GM21515 (cell line): ENCODE measurements around the gene GNA15.
"Not testable (repeated sequence)": the region's sequence is repeated elsewhere in the genome, so short reads cannot be mapped to it uniquely, and the experiment has no call there.

ENCODE experiments used
- ATAC-seq: cut with Tn5 transposase; IDR thresholded peaks from one replicate; pipeline ENCODE4 v1.9.1; 2021; ENCODE audit not compliant: unreplicated experiment

The GNA15 gene

DNA sequence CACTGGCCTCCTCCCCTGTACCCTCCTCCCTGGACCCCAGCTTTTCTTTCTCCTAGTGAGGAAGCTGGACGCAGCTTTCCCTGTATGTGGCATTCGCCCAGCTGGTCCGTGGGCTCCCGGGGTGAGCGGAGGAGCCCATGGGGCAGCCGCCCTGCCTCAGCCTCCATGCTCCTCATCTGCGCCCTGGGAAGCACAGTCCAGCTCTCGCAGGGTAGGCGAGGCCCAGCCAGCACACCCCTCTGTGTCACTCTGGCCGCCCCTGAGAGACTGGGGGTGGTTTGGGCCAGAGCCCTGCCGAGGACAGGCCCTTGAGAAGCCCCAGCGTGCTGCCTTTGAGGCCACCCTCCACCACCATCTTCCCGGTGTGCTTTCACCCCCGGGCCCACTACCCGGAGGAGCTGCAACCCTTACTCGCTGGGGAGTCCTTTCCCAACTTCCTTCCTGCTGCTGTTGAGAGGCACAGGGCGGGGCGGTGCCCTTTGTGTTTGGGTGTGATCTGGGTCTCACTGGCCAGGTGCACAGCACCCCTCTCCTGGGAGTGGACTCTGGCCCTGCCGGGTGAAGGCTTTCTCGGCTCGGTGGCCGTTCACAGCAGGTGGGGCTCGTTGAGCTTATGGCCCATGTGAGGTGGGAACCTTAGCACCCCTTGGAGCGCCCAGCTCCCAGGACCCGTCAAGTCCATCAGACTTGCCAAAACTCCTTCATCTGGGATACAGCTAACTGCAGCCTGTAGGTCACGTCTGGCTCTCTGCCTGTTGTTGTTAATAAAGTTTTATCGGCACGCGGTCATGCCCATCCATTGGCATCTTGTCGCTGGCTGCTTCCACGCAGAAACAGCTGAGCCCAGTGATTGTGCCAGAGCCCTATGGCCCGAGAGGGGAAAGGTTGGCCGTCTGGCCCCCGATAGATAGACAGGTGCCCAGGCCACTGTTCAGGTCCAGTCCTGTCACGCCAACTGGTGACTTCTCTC, 53.1 kb downstream of the GNA15 start:
- ATAC-seq = no peak

DNA sequence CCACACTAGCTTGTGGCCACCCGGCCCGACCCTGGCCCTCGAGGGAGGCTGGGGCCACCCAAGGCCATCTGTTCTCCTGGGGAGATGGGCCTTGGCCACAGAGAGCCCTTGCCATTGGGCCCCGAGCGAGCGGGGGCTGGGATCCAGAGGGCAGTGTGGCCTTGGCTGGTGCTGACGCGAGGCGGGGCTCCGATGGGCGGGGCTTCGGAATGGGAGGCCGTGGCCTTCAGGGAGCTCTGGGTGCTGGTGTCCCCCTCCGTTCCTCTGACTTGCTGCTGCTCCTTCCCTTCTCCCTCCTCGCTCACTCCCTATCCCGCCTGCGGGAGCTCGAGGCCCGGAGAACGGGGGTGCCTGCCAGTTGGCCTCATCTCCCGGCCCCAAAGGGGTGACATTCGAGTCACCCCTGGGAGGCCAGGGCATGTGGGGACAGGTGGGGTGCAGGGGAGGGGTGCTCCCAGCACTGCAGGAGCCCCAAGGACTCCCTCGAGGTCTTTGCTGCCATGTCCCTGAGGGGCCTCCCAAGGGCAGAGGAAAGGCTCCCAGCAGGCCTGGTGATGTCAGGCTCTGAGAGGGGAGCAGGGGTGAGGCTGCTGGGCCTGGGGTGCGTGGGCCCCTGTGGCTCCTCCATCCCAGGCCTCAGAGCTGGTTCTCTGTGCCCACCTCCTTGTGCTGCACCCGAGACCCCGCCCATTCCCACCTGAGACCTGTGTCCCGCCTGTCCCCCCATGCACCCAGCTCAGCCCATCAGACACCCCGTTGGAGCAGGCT, 54.1 kb downstream of the GNA15 start:
- no peak for ATAC-seq

DNA sequence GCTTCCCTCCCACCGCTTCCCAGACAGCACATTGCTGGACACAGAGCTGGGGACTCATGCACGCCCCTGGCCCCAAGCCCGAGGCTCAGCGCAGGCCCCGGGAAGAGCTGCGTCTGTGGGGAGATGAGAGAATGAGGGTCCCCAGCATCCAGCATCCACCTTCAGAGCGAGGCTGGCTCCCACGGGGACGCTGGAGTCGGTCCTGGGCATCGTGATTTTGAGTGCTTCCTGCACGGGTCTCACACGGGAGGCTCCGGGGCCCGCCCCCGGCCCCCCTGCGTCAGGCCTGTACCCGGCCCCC, 54.6 kb downstream of the GNA15 start:
- ATAC-seq = no peak

DNA sequence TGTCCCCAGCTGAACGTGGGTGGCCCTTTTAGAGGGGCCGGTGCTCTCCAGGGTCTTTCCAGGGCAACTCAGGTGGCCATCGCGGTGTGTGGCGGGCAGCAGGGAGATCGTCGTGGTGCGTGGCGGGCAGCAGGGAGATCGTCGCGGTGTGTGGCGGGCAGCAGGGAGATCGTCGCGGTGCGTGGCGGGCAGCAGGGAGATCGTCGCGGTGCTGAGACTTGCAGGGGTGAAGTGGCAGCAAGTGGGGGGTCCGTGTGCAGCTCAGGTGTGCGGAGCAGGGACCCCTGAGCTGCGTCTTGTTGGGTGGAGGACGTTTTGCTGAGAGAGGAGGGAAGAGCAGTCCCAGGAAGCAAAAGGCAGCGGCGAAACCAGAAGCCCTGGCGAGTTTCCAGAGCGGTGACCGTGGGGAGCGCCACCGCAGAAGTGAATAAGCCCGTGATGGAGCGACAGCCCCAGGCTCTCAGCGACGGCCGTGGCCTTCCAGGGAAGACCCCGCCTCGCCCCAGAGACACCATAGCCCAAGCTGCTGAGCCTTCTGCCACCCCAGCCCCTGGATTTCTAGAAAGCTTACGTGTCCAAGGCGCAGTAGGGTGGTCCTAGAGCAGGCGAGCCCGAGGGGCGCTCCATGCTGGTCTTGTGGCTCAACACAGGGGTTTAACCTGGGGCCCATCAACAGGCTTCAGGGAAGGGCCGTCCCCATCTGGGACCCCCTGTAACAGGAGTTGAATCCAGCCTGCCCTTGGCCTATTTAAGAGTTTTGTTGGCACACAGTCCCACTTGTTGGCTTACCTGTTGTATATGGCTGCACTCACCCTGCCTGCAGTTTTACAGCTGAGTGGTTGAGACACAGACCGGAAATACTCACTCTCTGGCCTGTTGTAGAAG, 55.3 kb downstream of the GNA15 start:
- no peak for ATAC-seq

DNA sequence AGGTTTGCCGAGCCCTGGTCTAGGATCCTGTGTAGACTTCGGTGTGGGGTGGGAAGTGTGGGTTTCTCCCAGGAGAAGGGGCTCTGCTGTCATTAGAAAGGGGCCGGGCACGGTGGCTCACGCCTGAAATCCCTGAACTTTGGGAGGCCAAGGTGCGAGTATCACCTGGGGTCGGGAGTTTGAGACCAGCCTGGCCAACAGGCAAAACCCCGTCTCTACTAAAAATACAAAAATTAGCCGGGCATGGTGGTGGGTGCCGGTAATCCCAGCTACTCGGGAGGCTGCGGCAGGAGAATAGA, 55.9 kb downstream of the GNA15 start:
- not testable (repeated sequence) for ATAC-seq

DNA sequence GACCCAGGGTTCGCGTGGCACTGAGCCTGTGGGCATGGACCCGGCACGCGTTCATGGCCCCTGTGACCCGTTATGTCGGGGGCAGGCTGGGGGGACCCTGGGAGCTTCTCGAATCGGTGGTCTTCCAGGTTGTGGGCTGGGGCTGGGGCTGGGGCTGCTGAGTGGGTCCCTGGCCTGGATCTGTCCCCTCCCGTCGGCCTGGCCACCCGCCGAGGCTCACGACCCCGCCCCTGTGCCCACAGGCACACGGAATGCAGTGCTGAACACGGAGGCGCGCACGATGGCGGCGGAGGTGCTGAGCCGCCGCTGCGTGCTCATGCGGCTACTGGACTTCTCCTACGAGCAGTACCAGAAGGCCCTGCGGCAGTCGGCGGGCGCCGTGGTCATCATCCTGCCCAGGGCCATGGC, 56.4 kb downstream of the GNA15 start:
- ATAC-seq = no peak

DNA sequence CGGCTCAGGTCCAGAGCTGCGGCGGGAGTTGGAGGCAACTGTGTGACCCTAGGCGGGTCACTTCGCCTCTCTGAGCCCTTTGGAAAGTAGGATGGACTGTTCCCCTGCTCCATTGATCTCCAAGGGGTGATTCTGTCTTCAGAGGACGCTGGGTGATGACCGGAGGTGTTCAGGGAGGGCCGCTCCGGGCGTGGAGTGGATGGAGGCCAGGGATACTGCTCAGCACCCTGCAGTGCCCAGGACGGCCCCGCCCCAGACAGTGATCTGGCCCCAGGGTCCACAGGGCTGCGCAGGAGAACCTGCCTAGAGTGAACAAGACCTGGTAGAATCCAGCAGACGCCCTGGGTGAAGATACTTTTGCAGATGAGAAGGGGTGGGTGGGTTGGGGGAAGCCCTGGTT, 56.9 kb downstream of the GNA15 start:
- no peak for ATAC-seq

DNA sequence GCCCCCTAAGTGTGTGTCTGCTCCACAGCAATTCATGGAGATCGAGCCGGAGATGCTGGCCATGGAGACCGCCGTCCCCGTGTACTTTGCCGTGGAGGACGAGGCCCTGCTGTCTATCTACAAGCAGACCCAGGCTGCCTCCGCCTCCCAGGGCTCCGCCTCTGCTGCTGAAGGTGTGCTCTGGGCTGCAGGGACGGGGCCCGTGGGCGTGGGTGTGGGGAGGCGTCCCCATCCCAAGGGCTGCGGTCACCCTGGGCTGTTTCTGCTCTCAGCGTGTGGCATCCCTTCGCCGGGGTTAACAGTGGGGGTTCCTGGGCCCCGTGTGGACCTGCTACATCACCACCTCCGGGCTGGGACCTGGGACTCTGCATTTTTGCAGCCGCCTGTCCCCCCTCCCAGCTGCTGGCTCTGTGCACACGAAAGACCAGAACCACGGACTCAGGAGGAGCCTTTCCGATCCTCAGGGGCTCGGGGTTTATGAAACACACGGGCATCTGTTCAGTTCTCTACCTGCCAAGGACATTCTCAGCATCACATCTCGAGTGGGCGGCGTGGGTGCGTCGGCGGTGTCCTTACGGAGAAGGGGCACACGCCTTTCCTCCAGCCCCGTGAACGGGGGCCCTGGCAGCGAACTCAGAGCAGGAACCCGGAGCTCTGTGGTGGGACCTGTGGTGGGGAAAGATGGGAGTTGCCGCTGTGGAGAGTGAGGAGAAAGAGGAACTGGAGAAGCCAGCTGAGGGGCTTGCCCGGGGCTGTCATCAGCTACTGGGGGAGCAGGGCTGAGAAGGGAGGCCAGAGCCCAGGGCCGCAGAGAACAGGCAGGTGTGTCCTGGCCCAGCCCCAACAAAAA, 57.6 kb downstream of the GNA15 start:
- no peak for ATAC-seq

DNA sequence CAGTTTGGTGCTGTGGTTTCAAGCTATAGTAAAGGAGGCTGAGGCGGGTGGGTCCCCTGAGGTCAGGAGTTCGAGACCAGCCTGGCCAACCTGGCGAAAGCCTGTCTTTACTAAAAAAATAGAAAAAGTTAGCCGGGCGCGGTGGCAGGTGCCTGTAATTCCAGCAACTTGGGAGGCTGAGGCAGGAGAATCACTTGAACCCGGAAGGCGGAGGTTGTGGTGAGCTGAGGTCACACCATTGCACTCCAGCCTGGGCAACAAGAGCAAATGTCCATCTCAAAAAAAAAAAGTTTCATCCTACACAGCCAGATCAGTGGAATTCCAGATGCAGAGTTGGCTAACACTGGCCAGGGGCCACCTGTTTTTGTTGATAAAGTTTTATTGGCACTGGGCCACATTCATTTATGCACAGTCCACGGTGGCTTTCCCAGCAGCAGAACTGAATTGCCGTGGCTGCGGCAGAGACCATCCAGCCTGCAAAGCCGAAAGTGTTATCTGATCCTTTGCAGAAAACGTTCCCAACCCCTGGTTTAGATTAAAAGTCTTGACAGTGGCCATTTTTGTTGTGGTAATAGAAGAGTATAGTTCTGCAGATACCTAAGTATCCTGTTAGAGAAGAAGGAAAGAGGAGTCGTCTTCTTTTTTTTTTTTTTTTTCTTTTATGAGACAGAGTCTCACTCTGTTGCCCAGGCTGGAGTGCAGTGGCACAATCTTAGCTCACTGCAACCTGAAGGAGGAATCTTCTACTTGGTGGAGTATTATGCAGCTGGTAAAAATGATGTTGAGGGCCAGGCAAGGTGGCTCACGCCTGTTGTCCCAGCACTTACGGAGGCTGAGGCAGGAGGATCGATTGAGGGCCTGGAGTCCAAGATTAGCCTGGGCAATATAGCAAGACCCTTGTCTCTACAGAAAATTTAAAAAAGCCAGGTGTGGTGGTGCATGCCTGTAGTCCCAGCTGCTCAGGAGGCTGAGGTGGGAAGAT, 58.6 kb downstream of the GNA15 start:
- ATAC-seq = no peak

DNA sequence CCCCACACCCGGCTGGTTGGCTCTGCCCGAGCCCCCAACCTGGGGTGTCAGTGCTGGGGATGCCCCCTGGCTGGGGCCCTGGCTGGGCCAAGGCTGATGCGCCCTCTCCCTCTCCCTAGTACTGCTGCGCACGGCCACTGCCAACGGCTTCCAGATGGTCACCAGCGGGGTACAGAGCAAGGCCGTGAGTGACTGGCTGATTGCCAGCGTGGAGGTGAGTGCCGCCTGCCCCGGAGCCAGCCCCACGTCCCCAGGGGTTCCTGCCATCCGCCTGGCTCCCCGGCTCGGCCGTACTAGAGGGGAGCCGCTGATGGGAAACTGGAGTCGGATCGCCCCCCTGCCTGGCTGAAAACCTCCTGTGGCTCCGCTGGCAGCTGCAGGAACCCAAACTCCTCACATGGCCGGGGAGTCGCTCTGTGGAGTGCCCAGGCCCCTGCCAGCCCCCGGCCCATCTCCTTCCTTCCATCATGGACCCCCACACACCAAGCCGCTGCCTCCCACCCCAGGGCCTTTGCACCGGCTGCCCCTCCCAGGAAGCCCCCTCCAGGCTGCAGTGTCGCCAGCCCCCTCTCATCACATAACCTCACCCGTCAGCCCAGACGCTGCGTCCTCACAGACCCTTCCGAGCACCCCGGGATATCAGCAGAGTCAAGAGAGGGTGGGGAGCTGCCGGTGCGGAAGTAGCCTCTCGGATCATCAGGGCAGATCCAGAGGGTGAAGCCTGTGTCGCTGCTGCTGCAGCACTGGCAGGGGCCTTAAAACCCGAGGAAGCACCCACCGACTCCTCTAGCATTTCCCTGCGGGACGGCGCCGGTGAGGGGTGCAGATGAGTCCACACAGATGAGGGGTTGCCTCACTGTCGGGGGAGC, 60.5 kb downstream of the GNA15 start:
- no peak for ATAC-seq

DNA sequence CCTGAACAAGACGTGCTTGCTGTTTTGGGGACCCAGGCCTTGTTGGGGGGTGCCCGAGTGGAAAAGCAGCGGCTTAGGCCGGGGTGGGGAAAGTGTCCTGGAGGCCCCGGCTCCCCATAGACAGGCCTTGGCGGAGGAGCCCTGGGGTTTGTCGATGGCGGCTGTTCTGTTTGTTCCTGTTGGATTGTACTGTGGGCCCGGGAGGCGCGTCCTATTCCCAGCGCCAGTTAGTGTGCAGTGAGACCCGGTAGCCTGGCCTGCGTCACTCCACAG, 61.0 kb downstream of the GNA15 start:
- no peak for ATAC-seq

DNA sequence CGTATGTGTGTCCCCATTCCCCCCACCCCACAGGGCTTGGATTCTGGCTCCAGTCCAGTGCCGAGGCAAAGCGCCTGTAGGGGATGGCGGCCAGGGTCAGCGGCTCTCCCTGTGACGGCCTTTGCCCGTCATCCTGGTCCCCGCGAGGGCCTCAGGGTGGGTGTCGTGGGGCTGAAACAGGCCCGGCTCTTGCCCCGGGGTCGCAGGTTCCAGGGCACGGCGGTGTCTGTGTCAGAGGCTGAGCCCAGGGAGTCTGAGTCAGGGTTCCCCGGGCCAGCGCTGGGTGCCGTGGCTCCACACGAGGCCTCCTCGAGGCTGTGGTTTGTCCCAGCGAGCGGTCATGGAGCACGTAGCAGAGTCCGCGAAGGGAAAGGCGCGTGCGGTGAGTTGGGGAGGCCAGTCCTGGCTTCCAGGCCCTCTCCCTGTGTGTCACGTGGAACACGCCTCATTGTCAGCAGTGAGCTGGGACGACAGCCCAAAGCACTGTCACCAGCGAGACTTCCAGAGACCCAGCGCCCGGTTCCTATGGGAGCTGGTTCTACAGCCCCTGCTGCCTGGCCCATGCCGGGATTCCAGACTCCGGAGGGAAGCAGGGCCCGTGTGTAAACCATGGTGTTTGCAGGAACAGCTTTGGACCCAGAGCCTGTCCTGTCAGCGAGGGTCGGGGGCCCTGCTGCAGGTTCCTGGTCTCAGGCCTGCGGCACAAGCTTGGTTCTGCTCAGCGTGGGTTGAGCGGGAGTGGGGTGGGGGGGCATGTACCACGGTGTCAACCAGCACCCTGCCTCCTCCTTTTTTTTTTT, 63.3 kb downstream of the GNA15 start:
- ATAC-seq = no peak

DNA sequence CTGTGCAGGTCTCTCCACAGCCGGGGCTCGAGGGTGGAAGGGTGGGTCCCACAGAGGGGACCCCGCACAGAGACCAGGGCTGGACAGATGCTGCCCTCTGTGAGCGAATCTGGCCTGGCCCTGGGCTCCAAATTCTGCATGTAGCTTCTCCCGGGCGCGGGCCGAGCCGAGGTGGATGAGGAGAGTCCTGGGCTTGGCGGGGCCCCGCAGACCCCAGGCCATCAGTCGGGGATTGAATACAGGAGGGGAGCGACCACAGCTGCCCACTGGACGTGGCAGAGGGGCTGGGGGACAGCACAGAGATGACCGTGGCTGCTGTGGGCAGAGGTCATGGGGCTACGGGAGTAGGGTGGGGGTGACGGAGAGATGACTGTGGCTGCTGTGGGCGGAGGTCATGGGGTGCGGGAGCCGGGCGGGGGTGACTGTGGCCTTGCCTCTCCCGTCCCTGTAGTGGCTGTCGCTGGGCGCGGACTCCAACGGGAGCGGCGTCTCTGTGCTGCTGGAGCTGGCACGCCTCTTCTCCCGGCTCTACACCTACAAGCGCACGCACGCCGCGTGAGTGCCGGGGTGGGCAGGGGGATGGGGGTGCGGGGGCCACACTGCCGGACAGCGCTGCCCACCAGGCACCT, 65.4 kb downstream of the GNA15 start:
- no peak for ATAC-seq

DNA sequence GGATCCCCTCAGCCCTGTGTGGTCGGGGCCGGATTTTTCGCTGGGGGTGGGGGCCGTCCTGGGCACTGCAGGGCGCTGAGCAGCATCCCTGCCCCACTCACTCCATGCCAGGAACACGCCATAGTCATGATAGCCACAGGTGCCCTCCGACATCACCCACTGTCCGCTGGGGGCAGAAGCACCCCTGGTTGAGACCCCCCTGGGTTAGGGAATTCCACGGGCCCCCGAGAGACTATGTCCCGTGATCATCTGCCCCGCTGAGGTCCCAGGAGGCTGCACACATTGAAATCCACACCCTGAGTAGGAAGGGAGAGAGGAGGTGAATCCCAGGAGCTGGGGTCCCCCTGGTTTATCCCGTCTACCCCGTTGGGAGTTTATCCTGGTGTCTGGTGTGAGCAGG, 66.1 kb downstream of the GNA15 start:
- no peak for ATAC-seq

DNA sequence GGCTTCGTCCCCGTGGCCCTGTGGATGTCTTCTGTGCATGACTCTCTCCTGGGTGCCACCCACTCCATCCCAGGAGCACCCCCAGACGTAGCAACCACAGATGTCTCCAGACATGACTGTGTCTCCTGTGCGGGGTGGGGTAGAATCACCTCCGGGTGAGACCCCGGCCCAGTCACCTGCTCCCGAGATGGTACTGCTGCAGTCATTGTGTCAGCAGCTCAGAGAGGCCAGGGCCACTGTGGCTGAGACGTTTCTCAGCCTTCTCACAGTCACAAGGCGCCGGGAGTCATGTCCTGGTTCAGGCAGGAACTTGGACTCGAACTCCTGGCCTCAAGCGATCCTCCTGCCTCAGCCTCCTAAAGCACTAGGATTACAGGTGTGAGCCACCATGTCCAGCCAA, 66.5 kb downstream of the GNA15 start:
- ATAC-seq = no peak

DNA sequence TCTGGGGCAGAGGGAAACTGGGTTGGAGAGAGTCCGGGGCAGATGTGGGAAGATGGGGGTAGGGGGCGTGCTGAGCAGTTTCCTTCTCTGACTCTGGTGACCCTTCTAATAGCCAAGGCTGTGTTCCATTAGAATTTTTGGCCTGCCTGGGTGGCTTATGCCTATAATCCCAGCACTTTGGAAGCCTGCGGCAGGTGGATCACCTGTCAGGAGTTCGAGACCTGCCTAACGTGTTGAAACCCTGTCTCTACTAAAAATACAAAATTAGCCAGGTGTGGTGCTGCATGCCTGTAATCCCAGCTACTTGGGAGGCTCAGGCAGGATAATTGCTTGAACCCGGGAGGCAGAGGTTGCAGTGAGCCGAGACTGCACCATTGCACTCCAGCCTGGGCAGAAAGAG, 67.1 kb downstream of the GNA15 start:
- ATAC-seq = not testable (repeated sequence)

DNA sequence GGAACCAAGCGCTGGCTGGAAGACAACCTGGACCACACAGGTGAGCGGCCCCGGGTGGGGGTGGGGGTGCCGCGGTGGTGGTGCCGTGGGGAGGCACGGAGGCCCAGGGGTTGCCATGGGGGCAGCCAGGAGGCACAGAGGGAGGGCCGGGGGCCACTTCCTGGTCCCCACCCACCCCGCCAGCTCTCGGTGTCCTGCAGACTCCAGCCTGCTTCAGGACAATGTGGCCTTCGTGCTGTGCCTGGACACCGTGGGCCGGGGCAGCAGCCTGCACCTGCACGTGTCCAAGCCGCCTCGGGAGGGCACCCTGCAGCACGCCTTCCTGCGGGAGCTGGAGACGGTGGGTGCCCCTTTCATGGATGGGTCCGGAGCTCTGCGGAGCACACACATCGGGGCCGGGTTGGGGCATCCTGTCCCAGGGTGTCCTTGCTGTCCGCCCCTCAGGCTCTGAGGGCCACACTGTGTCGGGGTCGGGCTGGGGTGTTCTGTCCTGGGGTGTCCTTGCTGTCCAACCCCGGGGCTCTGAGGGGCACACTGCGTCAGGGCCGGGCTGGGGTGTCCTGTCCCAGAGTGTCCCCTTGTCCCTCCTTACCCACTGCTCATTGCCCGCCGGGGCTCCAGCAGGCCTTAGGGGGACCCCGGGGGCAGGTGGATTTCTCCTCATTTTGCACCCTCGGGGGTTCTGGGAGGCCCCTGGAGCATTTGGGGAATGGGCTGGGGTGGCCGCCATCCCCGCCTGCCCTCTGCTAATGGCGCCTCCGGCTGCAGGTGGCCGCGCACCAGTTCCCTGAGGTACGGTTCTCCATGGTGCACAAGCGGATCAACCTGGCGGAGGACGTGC, 68.2 kb downstream of the GNA15 start:
- no peak for ATAC-seq
